ENCODE measurements around the gene TTLL6. TPM values are rescaled to one million over a fixed set of nuclear protein-coding genes. Genes with fewer than 3 reads are reported as not detected.

The TTLL6 gene
- total and polyA plus RNA-seq, 2 of the 8 experiments (the other 6 are each of a cell fraction or from before 2014, with no cell fraction given) = 2.6 to 4.3 TPM

- TF ChIP-seq CHD7 (IDR thresholded peaks at IDR 0.05; ENCODE audit: insufficient replicate concordance, low read length) (no peak), RNF2 (IDR thresholded peaks at IDR 0.05; ENCODE audit: borderline replicate concordance, low read depth, low read length, missing control alignments, poor library complexity, severe bottlenecking) (peak; percentile 53), RBBP5 (IDR thresholded peaks at IDR 0.05; ENCODE audit: borderline replicate concordance, low read depth, low read length) (no peak), RFX5 (IDR thresholded peaks at IDR 0.05; ENCODE audit: borderline replicate concordance, low read depth, low read length) (no peak), EZH2 (IDR thresholded peaks at IDR 0.05; ENCODE audit: low read depth, low read length, severe bottlenecking) (peak; percentile 85), SUZ12 (IDR thresholded peaks at IDR 0.05; ENCODE audit: low read length) (peak; percentile 89), TCF12 (IDR thresholded peaks at IDR 0.05; ENCODE audit: low read depth, low read length) (no peak)
These were observed 82.5 kb downstream of the TTLL6 start (continued) for GRCh38 chr17:48734333-48735061.
